Mucosa of descending colon (tissue), 3 donors: ENCODE measurements around the gene PTPN9. TPM values are rescaled to one million over a fixed set of nuclear protein-coding genes. Genes with fewer than 3 reads are reported as not detected.

ENCODE experiments used
- ATAC-seq: fragments of 200-7000 bp; cut with Tn5 transposase; one replicate; pipeline ENCODE4 v1.9.1; 2020; ENCODE audit warnings: mild to moderate bottlenecking, moderate library complexity
- DNase-seq, 3 donors: peaks; one replicate each; pipeline ENCODE4 v3.0.0-alpha.2; 2020
- H3K36me3 ChIP-seq: fragments of 200-600 bp; one replicate; pipeline ENCODE4 v1.8.0; 2021; ENCODE audit warnings: low read depth, mild to moderate bottlenecking
- H3K4me1 ChIP-seq: fragments of 200-600 bp; one replicate; pipeline ENCODE4 v1.8.0; 2021; ENCODE audit warnings: low read depth, mild to moderate bottlenecking
- H3K4me3 ChIP-seq: fragments of 200-600 bp; one replicate; pipeline ENCODE4 v1.8.0; 2021; ENCODE audit warnings: mild to moderate bottlenecking
- H3K9me3 ChIP-seq: fragments of 200-600 bp; one replicate; pipeline ENCODE4 v1.8.0; 2021; ENCODE audit warnings: mild to moderate bottlenecking
- intact Hi-C, 2 donors: fragments of 100-400 bp; cut with DNase I in 1 of 2; cut with micrococcal nuclease in 1 of 2; formaldehyde crosslinking; loops; one replicate each; pipeline versions ENCODE4 v1.11.0 to v1.11.1; 2022; cut with DNase I, micrococcal nuclease
- total RNA-seq, 3 donors: library from RNA; stranded (reverse); fragmentation: NEBNext Ultra II Directional in 2 of 3; extraction: Animal tissue kit (Norgen Biotek cat#: 25700) in 2 of 3; gene quantifications; one replicate each; pipeline versions ENCODE4 v1.2.1 to v1.2.4, GENCODE V29; 2021 to 2023
- TF ChIP-seq, protein P1 (sequence below): fragments of 200-600 bp; IDR thresholded peaks from one replicate; pipeline ENCODE4 v1.8.0; 2022; ENCODE audit warnings: antibody characterized with exemption, mild to moderate bottlenecking
- donor health status: DM: no; HTN: no; CAD: no; lungs with moderate emphysema.
- donor health status: DM: no; HTN: no; CAD: no.
- donor health status: DM: no; HTN: yes; CAD: no.

Gene PTPN9
- total RNA-seq, 3 donors from 2014 or later, result 32.0 to 47.1 (median 36.8) TPM

DNA sequence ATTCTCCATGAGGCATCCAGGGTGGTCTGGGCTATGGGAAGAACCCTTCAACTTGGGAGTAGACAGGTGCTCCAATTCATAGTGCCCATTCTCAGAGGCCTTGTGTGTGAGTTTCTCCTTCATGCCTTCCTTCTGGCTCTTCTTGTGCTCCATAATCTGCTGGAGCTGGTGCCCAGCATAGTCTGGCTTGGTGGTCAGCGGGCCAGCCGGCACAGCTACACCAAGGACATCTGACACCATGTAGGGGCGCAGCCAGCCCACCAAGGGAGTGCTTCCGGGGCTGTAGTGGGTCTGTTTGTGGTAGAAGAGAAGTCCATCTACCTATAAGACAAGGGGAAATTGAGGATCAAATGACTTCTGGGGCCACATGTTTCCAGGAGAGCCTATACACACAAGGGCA, 19.2 kb upstream of the PTPN9 start:
- DNase-seq, result no peak
- Histone ChIP-seq H3K9me3 (no peaks in the 10 kb centered on the region), H3K4me3 (no peak overlapping the region), H3K36me3 (no peaks in the 10 kb centered on the region), H3K4me1 (no peaks in the 10 kb centered on the region)
- intact Hi-C loops, result no loop called here
- TF ChIP-seq, protein P1, sequence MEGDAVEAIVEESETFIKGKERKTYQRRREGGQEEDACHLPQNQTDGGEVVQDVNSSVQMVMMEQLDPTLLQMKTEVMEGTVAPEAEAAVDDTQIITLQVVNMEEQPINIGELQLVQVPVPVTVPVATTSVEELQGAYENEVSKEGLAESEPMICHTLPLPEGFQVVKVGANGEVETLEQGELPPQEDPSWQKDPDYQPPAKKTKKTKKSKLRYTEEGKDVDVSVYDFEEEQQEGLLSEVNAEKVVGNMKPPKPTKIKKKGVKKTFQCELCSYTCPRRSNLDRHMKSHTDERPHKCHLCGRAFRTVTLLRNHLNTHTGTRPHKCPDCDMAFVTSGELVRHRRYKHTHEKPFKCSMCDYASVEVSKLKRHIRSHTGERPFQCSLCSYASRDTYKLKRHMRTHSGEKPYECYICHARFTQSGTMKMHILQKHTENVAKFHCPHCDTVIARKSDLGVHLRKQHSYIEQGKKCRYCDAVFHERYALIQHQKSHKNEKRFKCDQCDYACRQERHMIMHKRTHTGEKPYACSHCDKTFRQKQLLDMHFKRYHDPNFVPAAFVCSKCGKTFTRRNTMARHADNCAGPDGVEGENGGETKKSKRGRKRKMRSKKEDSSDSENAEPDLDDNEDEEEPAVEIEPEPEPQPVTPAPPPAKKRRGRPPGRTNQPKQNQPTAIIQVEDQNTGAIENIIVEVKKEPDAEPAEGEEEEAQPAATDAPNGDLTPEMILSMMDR, result no peak
- no peak for ATAC-seq

DNA sequence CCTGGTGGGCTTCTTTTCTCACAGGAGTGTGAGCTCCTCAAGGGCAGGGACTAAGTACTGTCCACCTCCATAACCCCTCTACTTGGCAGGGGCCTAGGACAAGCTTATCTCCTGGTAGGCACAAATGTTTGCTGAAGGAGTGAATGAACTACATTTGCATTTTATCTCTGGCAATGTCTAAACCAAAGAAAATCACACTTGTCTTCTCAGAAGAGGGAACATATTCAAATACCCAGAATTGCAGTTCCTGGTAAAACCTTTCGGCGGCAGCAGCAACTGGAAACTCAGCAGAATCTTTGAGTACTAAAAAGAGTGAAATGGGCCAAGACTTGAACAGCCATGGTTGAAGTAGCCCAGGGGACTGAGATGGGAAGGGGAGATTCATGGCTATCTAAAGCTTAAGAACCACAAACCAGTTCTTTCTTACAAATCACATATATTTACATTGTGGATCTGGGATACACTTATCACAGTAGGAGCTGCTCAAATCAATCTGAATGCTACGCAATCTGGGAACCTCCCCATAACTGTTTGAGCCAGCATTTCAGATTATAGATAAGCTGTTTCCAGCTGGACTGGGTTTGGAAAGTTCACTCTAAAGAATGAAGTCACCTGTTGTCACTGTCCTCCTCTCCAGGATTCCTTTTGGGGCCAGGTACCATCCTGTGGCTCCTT, 18.7 kb upstream of the PTPN9 start:
- Histone ChIP-seq H3K4me3 (no peak overlapping the region), H3K9me3 (no peaks in the 10 kb centered on the region), H3K36me3 (no peaks in the 10 kb centered on the region), H3K4me1 (no peaks in the 10 kb centered on the region)
- TF ChIP-seq, protein P1, result peak; percentile 8
- peak in 1 of 3 donors; percentile 37 for DNase-seq
- intact Hi-C loops, result no loop called here
- ATAC-seq, result no peak

DNA sequence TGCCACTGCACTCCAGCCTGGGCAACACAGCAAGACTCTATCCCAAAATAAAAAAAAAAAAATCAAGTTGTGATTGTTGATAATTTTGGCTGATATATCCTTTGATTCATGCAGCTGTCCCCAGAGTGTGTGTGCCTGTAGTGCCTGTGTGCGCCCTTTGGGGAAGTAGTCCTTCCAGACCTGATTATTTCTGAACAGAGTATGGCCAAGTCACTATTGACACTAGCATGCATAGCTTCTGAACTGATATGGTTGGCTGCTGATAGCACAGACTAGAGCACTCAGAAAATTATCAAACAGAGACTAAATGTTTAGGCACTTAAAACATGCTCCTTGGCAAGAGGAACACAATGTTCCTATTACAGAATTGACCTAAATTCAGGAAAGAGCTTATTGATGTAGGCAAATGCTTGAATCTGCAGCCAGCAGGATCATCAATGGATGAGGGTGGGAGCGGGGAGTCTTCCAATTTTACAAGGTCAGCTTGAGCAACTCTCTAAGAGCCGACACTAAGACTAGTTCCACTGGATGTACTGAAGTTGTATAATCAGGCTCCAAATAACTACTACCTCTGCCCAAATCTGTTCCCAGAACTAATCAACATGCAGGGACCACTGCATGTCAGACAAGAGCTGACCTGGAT, 17.7 kb upstream of the PTPN9 start:
- H3K9me3 ChIP-seq, result no peaks in the 10 kb centered on the region
- no peaks in the 10 kb centered on the region for H3K4me1 ChIP-seq
- no peak for ATAC-seq
- no peaks in the 10 kb centered on the region for H3K36me3 ChIP-seq
- H3K4me3 ChIP-seq, result no peak overlapping the region
- DNase-seq, result no peak
- intact Hi-C loops, result no loop called here
- TF ChIP-seq, protein P1, result no peak

DNA sequence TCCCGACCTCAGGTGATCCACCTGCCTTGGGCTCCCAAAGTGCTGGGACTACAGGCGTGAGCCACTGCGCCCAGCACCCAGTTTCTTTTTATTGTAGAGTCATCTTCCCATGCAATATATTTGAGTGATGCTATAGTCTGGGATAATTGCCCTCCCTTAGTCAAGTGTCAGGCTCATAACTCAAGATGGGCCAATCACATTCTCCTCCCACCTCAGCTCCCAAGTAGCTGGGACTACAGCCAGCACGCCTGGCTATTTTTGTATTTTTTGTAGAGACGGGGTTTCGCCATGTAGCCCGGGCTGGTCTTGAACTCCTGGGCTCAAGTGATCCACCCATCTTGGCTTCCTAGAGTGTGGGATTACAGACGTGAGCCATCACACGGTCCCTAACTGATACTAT, 15.2 kb upstream of the PTPN9 start:
- intact Hi-C loops, result no loop called here
- H3K36me3 ChIP-seq, result no peaks in the 10 kb centered on the region
- H3K4me1 ChIP-seq, result no peaks in the 10 kb centered on the region
- TF ChIP-seq, protein P1, result no peak
- ATAC-seq (no peak), DNase-seq (no peak)
- H3K9me3 ChIP-seq, result no peaks in the 10 kb centered on the region
- H3K4me3 ChIP-seq, result no peak overlapping the region

DNA sequence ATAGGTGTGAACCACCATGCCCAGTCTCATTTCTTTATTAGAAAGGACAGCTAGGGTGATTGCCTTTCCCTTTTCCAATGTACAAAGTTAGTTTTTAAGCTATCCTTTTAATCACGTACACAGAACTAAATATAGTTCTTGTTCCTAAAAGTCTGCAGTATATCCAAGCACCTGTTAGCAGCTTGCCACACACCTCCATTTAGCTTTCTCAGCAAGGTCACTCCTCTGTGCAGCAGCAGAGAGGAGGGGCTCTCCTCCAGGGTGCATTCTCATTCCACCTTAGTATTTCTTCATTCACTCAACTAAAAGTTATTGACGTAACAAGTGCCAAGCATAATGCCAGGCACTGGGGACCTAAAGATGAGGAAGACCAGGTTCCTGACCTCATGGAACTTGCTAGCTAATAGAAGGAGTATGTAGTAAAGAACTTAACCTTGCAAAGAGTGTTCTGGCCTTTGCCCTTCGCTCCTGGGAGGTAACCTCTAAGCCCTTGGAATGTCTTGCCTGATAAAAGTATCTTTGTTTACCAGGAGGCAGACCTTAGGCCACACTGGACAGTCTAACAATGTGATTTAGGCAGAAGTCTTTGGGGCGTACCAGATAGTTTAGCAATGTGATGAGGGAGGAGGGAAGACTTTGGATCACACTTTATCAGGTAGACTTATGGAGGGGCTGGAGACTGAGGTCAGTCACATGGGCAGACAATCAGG, 12.7 kb upstream of the PTPN9 start:
- Histone ChIP-seq H3K9me3 (no peaks in the 10 kb centered on the region), H3K4me1 (no peaks in the 10 kb centered on the region), H3K36me3 (no peaks in the 10 kb centered on the region), H3K4me3 (no peak overlapping the region)
- no peak for DNase-seq
- intact Hi-C loops, result no loop called here
- TF ChIP-seq, protein P1, result no peak
- ATAC-seq, result no peak
